ENCODE measurements around the gene FKBP10. TPM values are rescaled to one million over a fixed set of nuclear protein-coding genes. Genes with fewer than 3 reads are reported as not detected.

Gene FKBP10
- total RNA-seq, 1 experiment from 2014 or later: 139 TPM

DNA sequence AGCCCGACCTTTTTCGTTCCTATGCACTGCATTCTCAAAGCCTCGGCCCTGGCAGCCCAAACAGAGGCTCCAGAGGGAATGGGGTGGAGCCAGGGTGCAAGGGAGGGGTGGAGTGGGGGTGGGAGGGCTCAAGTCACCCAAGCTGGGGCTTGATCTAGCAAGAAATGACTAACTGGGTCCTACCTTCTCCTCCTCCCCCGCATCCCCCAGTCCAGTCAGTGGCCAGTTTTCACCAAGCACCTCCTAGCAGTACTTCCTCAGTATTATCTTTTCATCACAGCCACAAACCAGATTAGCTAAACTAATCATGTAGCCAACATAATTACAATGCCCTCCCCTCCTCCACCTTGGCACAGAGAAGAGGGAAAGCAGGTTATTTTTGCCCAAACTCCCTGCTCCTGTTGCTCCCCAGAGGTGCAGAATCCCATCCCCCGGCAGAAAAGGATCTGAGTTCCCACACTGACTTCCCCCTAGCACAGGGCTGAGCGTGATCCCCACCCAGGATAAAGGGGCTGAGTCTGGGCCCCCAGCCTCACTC is 28.5 kb upstream of the FKBP10 start:
- peak; percentile 85 for DNase-seq (ENCODE audit: low read depth)

DNA sequence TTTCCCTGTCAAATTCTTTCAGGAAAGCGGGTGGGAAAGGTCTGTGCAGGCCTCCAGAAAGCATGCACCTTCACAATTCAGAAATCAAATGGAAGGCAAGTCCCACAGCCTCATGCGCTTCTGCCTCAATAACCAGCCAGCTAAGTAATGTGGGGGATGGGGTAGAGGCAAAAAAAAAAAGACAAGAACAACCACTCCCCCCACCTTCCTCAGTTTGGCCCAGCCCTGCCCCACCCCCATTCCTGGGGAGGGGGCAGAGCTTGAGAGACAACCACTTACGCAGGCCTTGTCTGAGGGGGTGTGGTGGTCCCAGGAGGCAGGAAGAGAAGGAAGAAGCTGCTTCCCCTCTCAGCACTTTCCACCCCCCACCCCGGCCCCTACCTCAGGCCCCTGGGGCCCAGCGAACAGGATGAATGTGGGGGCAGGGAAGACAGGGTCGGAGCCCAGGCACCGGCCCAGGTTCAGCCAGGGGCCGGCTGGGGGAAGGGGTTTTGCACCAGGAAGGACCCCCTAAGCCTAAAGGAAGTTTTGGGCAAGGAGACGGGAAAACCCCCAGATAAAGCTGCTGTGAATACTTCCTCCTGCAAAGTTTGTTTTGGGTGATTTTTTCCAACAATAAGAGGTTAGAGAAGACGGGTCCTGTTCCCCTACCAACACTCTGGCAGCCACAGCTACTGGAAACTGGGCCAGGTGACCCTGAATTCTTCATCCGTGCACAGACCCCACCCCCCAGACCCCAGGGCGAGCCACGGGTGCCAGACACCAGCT is 27.5 kb upstream of the FKBP10 start:
- DNase-seq (ENCODE audit: low read depth): no peak

DNA sequence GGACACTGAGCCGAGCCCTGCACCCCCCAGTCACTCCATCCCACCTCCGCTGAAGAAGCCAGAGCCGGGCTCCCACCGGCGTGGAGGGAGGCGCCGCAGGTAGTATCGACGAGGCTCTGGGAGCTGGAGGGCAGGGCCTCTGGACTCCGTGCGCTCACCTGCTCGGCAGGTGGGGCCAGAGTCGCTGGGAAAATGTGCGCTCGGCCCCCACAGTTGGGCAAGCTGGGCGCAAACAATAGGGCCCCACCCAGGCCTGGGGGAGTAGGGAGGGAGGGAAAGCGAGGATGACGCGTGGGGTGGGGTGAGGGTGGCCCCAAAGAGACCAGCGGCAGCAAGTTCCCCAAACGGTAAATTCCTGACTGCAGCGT is 27.0 kb upstream of the FKBP10 start:
- peak; percentile 36 for DNase-seq (ENCODE audit: low read depth)

DNA sequence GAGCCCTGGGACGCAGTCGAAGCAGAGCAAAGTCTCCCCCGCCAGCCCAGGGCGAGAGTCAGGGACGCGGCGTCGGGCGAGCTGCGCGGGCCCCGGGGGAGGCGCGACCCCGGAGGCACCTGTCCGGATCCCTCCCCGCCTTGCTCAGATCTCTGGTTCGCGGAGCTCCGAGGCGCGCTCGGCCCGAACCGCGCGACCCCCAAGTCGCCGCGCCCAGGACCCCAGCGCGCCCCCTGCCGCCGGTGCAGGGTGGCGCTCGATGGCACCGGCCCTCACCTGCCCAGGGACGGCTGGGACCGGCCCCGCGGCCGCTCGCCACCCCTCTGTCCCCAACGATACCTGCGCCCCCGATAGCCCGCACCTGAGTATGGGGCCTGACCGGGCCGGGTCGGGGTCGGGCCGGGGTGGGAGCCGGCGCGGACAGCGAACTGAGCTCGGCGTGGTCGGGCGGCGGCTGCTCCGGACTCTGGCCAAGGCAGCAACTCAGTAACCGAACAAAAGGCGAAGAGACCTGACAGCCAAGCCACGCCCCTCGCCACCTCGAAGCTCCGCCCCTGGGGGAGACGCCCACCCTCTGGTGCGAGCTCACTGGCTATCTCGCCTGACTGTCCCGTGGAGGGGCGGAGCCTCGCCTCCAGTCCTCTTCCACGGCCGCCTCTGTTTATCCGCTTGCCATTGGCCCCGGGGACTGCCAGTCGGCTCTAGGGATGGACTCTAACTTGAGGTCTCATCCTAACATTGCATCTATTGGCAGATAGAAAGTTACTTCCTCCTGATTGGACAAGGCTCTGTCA is 26.4 kb upstream of the FKBP10 start, which contains the start of gene JUP:
JUP (minus strand) TSS at position 485 of the 794 bp plus-strand sequence. CDS start 14,857 bp downstream, outside the sequence.
- peak; percentile 100 for DNase-seq (ENCODE audit: low read depth)

DNA sequence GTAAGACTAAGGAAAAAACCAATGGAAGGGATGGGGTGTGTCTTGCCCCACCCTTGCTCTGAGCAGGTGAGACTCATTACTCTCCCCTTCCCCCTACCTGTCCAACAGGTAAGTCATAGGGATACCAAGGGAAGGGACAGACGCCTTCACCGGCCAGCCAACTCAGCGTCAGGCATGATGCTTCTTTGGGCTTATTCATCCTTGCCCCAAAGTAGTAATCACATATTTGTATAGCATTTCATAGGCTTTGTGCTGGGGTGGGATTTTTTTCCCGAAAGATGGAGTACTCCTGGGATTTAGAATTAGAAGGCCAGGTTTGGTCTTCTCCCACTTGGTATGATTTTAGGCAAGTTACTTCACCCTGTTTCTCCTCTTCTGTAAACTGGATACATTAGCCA is 25.8 kb upstream of the FKBP10 start:
- no peak for DNase-seq (ENCODE audit: low read depth)

DNA sequence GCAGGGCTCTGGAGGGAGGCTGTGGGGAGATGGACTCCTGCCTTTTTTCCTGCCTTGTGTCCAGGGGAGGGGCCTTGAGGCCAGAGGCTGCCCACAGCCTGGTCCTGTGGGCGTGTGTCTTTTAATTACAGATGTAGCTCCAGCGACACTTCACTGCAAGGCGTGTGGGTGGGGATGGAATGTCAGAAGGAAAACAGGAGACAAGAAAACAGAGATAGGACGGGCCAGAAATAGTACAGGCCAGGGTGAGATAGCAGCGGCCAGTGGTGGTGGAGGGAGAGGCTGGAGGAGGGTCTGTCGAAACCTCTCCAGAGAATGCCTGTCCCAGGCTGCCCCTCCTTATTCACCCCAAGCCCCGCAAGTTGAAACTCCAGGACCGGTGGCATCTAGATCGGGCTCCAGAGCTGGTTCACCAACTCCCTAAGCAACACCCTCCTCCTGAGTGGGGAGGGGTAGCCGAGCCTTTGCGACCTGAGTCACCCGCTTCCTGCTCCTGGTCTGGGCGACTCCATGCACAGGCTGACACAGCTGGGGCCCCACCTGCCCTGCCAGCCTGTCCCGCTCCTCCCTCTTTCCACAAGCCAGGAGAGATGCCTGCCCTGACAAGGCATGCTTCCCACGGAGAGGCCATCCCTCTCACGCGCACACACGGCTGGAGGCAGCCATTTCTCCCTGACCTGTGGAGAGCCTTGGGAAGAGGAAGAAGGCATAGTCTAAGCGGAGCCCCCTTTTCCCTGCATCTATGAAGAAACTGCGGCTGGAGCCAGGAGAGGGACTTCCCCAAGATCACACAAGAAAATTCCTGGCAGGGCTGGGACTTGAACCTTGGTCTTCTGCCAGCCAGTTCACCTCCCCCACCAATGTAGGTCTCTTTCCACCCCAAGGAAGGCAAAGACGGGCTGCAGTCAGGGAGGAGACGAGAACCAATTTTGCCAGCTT is 19.7 kb upstream of the FKBP10 start:
- DNase-seq (ENCODE audit: low read depth): peak; percentile 92

DNA sequence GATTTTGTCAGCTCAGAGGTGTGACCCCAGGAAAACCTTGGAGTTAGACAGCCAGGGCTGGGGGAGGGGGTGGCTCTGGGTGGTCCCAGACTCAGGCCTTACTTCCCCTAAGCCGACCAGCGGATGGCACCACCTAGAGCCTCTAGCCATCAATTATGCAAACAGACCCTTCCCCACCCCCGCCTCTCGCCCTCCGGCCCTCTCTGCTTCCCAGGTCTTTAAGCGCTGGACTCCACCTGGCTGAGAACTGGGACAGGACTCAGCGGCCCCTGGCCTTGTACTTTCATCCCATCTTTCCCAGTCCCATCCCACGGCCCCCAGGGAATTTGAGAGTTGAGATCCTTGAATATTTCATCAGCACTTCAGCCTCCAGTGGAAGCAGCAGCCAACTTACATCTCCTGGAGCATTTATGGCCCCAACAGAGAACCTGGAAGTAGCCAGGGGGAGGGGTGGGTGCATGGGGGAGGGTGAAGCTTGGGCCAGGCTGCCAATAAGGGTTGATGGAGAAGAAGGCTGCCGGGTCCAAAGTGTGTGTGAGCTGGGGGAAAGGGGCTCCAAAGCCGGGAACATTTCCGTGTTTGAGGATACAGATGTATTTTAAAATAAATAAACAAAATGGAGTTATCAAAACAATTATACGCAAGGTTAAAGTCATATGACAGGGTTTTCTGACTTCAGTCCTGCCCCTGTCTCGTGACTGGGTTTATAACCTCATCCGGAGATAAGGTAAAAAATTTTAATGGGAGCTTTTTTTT is 18.8 kb upstream of the FKBP10 start:
- DNase-seq (ENCODE audit: low read depth): no peak

DNA sequence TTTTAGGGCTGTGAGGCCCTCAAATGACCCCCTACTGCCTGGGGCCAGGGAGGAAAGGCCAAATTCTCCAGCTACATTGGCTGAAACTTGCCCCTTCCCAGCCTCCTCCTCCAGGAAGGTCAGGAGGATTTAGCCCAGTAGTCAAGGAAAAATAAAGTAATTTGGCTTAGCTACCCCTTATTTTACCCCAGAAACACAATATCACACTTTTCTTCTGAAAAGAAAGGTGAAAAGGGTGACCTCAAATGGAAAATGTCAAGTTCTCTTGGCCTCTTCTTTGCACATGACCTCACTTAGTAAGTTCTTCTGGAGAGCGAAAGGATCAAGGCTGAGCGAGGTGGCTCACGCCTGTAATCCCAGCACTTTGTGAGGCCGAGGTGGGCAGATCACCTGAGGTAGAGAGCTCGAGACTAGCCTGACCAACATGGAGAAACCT is 18.2 kb upstream of the FKBP10 start:
- DNase-seq (ENCODE audit: low read depth): no peak

DNA sequence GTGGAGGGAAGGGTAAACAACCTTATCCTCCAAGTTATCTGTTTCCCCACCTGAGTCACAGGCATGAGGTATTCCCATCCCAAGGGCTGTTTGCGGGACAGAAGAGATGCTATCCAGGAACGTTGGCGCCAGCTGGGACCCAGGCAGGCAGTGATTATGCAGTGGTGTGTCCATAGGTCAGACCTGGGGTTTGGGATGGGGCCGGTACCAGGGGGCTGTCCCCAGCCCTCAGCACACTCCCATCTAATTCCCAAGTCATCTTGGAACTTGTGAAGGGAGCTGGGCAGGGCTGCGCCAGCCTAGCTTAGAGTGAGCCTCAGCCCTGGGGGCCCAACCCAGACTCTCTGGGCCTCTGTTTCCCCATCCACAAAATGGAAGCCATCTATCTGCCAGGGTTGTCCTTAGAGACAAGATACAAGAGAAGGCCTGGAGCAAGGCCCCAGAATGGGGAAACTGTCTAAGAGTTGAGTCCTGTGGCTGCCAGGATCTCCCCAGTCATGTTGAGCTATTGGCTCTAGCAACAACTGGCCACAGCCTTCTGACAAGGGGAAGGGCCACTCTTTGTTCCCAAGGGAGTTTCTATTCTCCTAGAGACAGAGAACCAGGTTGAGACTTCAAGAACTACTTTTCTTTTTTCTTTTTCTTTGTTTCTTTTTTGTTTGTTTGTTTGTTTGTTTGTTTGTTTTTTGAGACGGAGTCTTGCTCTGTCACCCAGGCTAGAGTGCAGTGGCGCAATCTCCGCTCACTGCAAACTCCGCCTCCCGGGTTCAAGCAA is 16.5 kb upstream of the FKBP10 start:
- DNase-seq (ENCODE audit: low read depth): no peak

DNA sequence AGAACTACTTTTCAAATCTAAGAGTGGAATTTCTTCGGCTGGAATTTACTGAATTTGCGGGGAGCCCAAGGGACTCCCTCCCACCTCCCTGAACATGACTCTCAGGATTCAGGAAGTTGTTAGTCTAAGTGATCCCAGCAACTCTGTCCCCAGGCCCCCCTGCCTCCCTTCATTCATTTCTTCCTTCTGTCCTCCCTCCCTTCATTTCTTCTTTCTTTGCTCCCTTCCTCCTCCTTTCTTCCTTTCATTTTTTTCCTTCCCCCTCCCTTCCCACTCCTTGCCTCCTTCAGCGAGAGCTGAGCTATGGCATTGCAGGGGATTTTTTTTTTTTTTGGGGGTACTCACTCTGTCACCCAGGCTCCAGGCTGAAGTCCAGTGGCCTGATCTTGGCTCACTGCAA is 15.4 kb upstream of the FKBP10 start:
- DNase-seq (ENCODE audit: low read depth): no peak

DNA sequence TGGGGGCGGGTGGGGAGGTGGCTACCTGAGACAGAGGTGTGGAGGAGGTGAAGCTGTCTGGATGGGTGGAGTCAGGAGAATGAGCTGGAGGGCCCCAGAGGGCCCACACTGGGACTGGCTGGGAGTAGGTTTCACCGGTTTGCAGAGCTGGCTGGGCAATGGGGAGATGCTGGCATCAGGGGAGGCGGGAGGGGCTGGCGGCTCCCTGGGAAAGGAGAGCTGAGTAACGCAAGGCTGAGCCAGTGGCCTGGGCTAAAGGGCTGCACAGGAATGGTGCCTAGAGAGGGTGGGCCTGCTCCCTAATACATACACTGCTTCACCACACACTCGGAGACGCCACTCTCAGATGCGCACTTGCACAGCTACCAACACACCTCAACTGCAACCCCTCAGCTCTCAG is 13.4 kb upstream of the FKBP10 start:
- DNase-seq (ENCODE audit: low read depth): no peak

DNA sequence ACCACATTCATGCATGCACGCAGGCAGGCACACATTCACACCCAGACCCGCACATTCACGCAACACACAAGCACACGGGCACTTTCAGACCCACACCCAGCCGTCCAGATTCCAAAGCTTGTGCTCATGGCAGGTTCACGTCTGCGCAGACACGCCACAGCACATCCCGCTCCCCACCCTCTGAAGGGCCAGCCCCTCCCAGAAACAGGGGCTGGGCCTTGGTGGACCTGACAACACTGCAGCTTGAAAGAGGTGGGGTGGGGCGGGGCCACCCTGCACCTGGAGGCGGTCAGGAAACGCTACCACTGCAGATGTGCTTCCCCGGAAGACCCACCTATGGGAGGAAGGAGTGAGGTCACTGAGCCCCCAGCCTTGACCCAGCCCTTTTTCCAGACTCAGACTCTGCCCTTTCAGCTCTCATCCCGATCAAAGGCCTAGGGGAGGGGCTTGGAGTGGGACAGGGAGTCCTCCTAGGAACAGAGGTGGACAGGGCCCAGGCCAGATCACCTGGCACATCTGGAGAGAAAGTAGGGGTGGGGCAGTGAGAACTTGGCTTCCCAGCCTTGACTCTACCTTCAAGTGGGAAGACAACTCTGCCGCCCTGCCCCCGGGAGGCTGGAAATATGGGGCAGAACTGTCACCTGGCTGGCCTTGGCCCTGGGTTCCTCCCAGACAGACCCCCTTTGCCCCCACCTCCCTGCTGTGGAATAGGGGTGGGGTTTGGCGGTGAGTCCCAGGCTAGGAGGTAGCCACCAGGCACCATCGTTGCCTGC is 12.0 kb upstream of the FKBP10 start:
- peak; percentile 69 for DNase-seq (ENCODE audit: low read depth)

DNA sequence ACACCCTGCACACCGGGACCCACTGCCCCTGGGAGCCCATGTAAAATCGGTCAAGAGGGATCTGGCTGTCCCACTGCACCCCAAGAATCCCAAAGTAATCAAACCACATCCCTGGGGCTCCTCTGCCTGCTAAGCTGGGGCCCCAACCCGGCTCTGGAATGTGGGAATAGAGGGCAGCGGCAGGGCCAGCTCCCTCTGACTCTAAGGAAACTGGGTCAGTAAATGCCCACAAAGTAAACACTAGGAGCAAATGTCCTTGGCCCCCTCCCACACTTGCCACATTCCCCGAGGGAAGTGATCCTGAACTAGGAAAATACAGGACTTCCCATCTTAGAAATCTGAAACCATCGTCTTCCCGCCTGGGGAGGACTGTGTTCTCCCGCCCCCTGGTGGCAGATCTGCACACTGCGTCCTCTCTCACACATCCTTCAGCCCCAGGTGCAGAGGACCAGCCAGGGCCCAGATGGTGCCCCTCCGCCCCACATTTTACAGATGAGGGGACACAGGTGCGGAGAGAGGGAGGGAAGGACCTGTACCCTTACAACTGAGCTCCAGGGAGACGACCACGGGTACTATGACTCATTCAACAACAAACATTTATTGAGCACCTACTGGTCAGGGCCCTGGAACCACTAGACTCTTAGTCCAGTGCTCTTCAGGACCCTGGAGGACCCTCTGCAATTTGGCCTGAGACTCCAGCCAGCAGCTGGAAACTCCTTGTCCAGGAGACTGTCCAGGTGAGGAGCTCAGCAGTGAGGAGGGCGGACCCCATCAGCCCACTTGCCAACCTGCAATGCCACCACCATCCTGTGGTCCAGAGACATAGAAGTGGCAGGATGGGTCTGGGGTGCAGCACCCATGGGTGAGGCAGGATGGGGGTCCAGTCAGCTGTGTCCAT is 11.2 kb upstream of the FKBP10 start:
- peak; percentile 89 for DNase-seq (ENCODE audit: low read depth)

DNA sequence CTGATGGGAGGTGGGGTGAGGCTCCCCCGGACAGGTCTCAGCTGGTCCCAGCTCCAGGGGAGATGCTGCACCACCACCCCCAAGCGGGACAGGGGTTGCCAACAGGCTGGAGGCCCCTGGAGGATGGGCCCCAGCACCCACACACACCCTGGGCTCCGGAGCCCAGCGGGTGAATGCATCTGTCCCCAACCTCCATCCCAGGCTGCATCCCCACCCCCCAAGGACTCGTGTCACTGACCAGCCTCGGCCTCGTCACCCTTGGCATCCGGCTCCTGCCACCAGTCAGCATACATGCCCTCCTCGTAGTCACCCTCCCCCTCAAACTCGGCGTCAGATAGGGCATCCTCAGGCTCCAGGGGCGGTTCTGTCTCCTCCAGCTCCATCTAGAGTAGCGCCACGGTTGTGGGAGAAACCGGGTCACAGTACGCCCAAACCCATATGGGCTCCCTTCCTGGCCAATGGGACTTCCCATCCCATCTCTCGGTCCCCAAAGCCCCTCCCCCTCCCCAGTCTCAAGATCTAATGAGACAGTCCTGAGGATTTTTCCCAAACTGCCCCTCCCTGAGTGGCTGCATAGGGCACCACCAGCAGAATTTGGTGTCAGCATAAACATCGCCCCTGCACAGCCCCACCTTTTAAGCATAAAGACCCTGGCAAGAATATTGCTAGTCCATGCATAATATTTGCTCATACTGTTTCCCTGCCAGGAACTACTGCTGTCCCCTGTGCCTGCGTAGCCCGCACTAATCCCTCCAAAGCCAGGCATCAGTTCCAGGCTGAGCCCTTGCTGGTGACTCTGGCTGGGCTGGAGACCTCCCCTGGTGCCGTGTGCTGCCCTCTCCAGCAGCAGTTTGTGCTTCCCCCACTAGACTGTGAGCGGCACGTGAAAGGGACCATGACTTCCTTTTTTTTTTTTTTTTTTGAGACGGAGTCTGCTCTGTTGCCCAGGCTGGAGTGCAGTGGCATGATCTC is 9.5 kb upstream of the FKBP10 start:
- no peak for DNase-seq (ENCODE audit: low read depth)

DNA sequence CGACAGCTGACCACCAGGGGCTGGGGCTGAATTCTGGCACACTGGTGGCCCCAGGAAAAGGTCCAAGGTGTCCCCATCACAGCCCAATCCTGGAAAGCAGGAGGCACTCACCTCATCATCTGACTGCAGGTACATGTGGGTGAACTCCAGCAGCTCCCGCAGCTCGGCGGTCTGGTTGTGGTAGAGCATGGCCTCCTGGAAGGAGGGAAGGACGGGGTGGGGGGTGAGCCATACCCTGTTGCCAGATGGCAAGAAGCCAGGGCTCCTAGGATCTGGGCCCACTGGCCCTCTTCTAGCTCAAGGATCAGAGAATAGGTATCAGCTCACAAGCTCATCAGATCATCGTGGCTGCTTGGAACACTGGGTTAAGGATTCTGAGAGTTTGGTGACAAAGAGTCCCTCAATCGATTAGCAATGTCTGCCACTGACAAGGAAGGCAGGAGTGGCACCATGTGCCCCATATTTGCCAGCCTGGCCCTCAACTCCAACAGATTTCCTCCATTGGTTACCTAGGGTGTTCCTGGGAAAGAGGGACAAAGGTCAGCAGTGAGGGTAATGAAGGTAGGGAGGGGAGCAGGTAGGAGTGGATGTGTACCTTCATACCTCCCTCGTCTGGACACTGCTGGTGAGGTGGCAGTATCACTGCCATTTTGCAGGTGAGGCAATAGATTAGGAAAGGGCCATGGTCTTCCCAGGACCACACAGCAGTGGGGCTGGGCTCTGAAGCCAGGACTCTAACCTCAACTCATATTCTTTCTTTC is 5.9 kb upstream of the FKBP10 start:
- no peak for DNase-seq (ENCODE audit: low read depth)

Data from Daoy (cell line).